BJ (cell line): ENCODE results near the gene TEX2. TPM values are rescaled to one million over a fixed set of nuclear protein-coding genes. Genes with fewer than 3 reads are reported as not detected.

Experiments used
- CTCF ChIA-PET: fragments of 350-600 bp; formaldehyde crosslinking; extraction: SDS; loops from one replicate; lab custom pipeline; 2021; ENCODE audit warnings: antibody characterized with exemption, inconsistent platforms; lab: Yijun Ruan, JAX
- POLR2A ChIA-PET: fragments of 300-600 bp; sonication (Branson Sonifier 250); formaldehyde crosslinking; extraction: SDS; loops from one replicate; lab custom pipeline; 2021; ENCODE audit warnings: antibody characterized with exemption; lab: Charles Lee
- DNase-seq: peaks from one replicate; pipeline ENCODE4 v3.0.0-alpha.2; 2011; ENCODE audit warnings: low read depth
- H3K27me3 ChIP-seq: 2 replicates; pipeline ENCODE4 v1.6.0; 2011; ENCODE audit warnings: low read length; ENCODE audit not compliant: control insufficient read depth, insufficient read depth
- H3K36me3 ChIP-seq: 2 replicates; pipeline ENCODE4 v1.5.1; 2011; ENCODE audit warnings: low read length; ENCODE audit not compliant: control insufficient read depth, insufficient read depth
- H3K4me3 ChIP-seq: 2 replicates; pipeline ENCODE4 v1.5.1; 2011; ENCODE audit warnings: low read depth, mild to moderate bottlenecking, control low read depth, low read length
- CTCF ChIP-seq: IDR thresholded peaks from 2 replicates; pipeline ENCODE4 v1.5.1; 2011; ENCODE audit warnings: low read depth, mild to moderate bottlenecking, control low read depth, inconsistent platforms, low read length, moderate library complexity; ENCODE audit not compliant: insufficient read depth
- polyA plus RNA-seq: library from polyadenylated mRNA; depleted of rRNA; stranded (reverse); fragments of >200 nt; gene quantifications from 2 replicates; pipeline ENCODE4 v1.2.3, GENCODE V29; 2011; rRNA removed
- small RNA-seq: library from RNA; depleted of rRNA; stranded (forward); fragments of <200 nt; gene quantifications from one replicate; pipeline ENCODE3, GENCODE V24; 2012; ENCODE audit warnings: low replicate concordance, low read depth; ENCODE audit not compliant: insufficient read length

Gene TEX2
- polyA plus RNA-seq, 1 experiment = 35.0 TPM

GRCh38 chr17:64106918-64107317 lies 156.1 kb downstream of the TEX2 start:
- no peaks in the 10 kb centered on the region for H3K27me3 ChIP-seq
- ChIA-PET POLR2A (no interaction called here), CTCF (no interaction called here)
- DNase-seq = no peak
- no peak for TF ChIP-seq CTCF
- no peaks in the 10 kb centered on the region for H3K36me3 ChIP-seq
- H3K4me3 ChIP-seq = no peak overlapping the region

DNA sequence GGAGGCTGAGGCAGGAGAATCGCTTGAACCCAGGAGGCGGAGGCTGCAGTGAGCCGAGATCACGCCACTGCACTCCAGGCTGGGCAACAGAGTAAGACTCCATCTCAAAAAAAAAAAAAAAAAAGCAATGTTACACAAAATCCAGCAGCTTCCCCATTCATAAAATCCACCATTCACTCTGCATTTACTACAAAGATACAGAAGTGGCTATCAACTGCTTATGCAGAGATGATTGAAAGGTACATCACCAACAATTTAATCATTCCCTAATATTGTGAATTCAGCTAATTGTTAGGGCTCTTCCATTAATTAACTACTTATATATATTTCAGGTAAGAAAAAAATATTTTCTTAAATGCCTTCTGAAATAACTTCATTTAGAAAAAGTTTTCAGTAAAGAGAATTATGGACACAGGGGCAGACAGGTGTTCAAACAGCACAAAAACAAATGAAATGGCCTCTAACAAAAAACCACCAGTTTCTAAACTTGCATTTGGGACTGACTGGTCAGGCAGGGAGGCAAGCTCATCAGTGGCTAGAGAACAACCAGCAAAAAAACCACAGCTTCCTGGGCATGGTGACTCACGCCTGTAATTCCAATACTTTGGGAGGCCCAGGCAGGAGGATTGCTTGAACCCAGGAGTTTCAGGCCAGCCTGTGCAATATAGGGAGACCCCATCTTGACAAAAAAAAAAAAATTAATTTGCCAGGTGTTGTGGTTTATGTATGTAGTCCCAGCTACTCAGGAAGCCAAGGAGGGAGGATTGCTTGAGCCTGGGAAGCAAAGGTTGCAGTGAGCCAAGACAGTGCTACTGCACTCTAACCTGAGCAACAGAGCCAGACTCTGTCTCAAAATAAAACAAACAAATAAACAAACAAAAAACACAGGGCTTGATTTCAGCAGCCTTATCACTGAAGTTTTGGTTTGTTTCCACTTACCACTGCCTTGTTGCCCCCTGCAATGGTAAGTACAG lies 159.4 kb downstream of the TEX2 start:
- TF ChIP-seq CTCF = no peak
- no peaks in the 10 kb centered on the region for H3K36me3 ChIP-seq
- DNase-seq = no peak
- ChIA-PET CTCF (interaction anchor here (0.7 to 1.4 kb wide), 2 partner anchors 10 to 56 kb away, joined by 3 to 4 read pairs; no protein-coding TSS in a partner anchor), POLR2A (no interaction called here)
- no peak overlapping the region for H3K4me3 ChIP-seq
- H3K27me3 ChIP-seq = no peaks in the 10 kb centered on the region

GRCh38 chr17:64102627-64103390 lies 160.3 kb downstream of the TEX2 start:
- no peaks in the 10 kb centered on the region for H3K36me3 ChIP-seq
- no peaks in the 10 kb centered on the region for H3K27me3 ChIP-seq
- TF ChIP-seq CTCF = no peak
- no peak overlapping the region for H3K4me3 ChIP-seq
- no peak for DNase-seq
- ChIA-PET POLR2A (no interaction called here), CTCF (interaction anchor here (1.4 kb wide), 1 partner anchor 11 kb away, joined by 4 read pairs; no protein-coding TSS in a partner anchor)

- ChIA-PET CTCF (no interaction called here), POLR2A (no interaction called here)
- no peak for TF ChIP-seq CTCF
- no peak overlapping the region for H3K4me3 ChIP-seq
- H3K36me3 ChIP-seq = peaks cover 1% of the 10 kb centered on the region; the same call in 1 of the 2 replicates
- no peak for DNase-seq
- H3K27me3 ChIP-seq = no peaks in the 10 kb centered on the region
Observed at GRCh38 chr17:64099543-64099942, 163.5 kb downstream of the TEX2 start.

Small RNA genes within 50 kb of the gene (small RNA-seq; reads per million reads assigned to genes)
- 439 reads per million, percentile 95 among the genes with 10 or more reads in this experiment for gene SNORD104

Other genes with a start within 250 kb of the TEX2 start
- 0.91 and 1.6 TPM in 2 replicates for gene ICAM2, start 242.6 kb downstream of the TEX2 start, polyA plus RNA-seq
- 8.5 and 8.6 TPM in 2 replicates for gene ERN1, start 133.1 kb downstream of the TEX2 start, polyA plus RNA-seq
- gene PECAM1, start 127.6 kb upstream of the TEX2 start, polyA plus RNA-seq = 0.01 and 0.07 TPM in 2 replicates
- gene MILR1, start 185.9 kb upstream of the TEX2 start, polyA plus RNA-seq = 0.75 and 1.8 TPM in 2 replicates
- 4.5 and 5.7 TPM in 2 replicates for gene POLG2, start 233.8 kb upstream of the TEX2 start, polyA plus RNA-seq
- 636 and 850 TPM in 2 replicates for gene DDX5, start 243.0 kb upstream of the TEX2 start, polyA plus RNA-seq
- gene CEP95, start 243.7 kb upstream of the TEX2 start, polyA plus RNA-seq = 17.6 and 26.3 TPM in 2 replicates